ENCODE data around the gene GAK. TPM values are rescaled to one million over a fixed set of nuclear protein-coding genes. Genes with fewer than 3 reads are reported as not detected.

The GAK gene
- total RNA-seq, 1 experiment from 2014 or later, result 86.6 TPM

DNA sequence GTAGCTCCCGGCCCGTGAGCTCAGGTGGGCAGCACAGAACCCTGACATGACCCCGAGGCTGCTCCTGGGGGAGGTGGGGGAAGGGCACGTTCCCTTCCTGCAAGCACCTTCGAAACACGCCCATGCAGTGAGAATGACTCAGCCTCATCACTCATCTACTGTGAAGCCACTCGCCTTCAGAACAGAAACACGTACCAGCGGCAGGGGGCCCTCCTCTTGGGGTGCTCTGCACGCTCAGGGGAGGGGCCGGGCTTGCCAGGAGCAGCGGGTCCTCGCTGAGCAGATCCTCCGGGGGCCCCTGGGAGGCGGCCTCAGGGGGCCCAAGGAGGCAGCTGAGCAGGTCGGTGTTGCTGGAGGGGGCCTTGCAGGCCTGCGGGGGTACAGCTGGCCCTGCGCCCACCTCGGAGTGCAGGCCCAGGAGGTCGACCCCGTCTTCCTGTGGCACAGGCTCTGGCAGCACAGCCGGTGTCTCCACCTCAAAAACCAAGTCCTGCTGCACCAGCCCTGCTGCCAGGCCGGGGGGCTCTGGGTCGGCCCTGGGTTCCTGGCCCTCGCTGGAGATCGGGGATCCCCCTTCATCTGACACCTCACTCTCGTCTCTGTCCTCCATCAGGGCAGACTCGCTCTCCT lies 65.2 kb downstream of the GAK start:
- no peak for ATAC-seq
- in situ Hi-C loops (cut with HindIII; ENCODE audit: low pct_unique_long_range_greater_than_20kb, low sequenced_read_pairs) (no loop called here), intact Hi-C loops (cut with micrococcal nuclease; ENCODE audit: unreplicated experiment) (no loop called here)
- no peaks in the 10 kb centered on the region for H3K4me1 ChIP-seq (ENCODE audit: control insufficient read depth, insufficient read depth, low read length)
- H3K4me3 ChIP-seq (ENCODE audit: low read depth in 2 of 2, low read length in 2 of 2), result no peak overlapping the region
- no TSS peak for BruUV-seq (replicated peaks)
- no peak for DNase-seq (ENCODE audit: low read depth, low spot score)
- H3K9me3 ChIP-seq (ENCODE audit: control insufficient read depth, insufficient read depth, low read depth, low read length), result no peaks in the 10 kb centered on the region
- TF ChIP-seq, protein P1, sequence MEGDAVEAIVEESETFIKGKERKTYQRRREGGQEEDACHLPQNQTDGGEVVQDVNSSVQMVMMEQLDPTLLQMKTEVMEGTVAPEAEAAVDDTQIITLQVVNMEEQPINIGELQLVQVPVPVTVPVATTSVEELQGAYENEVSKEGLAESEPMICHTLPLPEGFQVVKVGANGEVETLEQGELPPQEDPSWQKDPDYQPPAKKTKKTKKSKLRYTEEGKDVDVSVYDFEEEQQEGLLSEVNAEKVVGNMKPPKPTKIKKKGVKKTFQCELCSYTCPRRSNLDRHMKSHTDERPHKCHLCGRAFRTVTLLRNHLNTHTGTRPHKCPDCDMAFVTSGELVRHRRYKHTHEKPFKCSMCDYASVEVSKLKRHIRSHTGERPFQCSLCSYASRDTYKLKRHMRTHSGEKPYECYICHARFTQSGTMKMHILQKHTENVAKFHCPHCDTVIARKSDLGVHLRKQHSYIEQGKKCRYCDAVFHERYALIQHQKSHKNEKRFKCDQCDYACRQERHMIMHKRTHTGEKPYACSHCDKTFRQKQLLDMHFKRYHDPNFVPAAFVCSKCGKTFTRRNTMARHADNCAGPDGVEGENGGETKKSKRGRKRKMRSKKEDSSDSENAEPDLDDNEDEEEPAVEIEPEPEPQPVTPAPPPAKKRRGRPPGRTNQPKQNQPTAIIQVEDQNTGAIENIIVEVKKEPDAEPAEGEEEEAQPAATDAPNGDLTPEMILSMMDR (IDR thresholded peaks at IDR 0.05), result no peak
- TF ChIP-seq TCF7L2 (IDR thresholded peaks at IDR 0.05; ENCODE audit: low read depth, low read length), result no peak
- no peak for TF ChIP-seq POLR2AphosphoS5 (IDR thresholded peaks at IDR 0.05; ENCODE audit: low read depth, low read length)
- TF ChIP-seq, protein P2, sequence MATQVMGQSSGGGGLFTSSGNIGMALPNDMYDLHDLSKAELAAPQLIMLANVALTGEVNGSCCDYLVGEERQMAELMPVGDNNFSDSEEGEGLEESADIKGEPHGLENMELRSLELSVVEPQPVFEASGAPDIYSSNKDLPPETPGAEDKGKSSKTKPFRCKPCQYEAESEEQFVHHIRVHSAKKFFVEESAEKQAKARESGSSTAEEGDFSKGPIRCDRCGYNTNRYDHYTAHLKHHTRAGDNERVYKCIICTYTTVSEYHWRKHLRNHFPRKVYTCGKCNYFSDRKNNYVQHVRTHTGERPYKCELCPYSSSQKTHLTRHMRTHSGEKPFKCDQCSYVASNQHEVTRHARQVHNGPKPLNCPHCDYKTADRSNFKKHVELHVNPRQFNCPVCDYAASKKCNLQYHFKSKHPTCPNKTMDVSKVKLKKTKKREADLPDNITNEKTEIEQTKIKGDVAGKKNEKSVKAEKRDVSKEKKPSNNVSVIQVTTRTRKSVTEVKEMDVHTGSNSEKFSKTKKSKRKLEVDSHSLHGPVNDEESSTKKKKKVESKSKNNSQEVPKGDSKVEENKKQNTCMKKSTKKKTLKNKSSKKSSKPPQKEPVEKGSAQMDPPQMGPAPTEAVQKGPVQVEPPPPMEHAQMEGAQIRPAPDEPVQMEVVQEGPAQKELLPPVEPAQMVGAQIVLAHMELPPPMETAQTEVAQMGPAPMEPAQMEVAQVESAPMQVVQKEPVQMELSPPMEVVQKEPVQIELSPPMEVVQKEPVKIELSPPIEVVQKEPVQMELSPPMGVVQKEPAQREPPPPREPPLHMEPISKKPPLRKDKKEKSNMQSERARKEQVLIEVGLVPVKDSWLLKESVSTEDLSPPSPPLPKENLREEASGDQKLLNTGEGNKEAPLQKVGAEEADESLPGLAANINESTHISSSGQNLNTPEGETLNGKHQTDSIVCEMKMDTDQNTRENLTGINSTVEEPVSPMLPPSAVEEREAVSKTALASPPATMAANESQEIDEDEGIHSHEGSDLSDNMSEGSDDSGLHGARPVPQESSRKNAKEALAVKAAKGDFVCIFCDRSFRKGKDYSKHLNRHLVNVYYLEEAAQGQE (IDR thresholded peaks at IDR 0.05; ENCODE audit: insufficient read depth in 1 of 2, low read depth in 2 of 2, low read length in 1 of 2), result no peak
- TF ChIP-seq SIN3A (IDR thresholded peaks at IDR 0.05; ENCODE audit: borderline replicate concordance, insufficient read depth, low read depth, low read length), result no peak
- H3K27ac ChIP-seq (ENCODE audit: low read length), result no peak overlapping the region
- no peaks in the 10 kb centered on the region for H3K27me3 ChIP-seq (ENCODE audit: control insufficient read depth, insufficient read depth, low read length)
- ChIA-PET POLR2A (no interaction called here), CTCF (no interaction called here)
- H3K36me3 ChIP-seq (ENCODE audit: control insufficient read depth, insufficient read depth, low read length), result no peaks in the 10 kb centered on the region

DNA sequence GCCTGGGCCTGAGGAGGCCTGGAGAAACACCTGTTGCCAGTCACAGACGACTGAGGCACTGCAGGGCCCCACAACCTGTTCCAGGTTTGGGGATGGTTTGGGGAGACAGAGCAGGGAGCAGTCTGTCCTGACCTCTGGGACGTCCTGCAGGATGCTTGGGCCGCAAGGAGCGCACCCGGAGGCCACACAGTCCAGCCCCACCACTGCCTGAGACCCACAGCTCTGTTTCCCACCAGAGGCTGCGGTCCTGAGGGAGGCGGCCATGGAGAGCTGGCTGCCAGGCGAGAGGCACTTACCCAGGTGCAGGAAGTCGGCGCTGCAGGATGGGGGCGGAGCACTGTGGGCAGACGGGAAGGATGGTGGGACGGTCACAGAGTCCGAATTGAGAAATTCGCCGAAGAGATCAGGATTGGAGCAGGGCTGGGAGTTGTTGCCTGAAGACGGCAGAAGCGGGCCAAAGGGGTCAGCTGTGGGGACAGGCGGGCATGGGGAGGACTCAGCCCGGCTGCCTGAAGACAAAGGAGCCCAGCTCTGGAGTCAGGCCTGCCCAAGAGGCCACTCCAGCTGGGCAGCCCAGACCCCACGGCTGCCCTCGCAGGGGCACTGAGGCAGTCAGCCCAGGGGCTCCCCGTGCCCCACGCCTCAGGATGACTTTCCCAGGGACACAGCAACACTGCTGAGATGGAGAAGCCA lies 65.9 kb downstream of the GAK start:
- CTCF ChIA-PET, result no interaction called here
- BruUV-seq (replicated peaks), result no TSS peak
- TF ChIP-seq, protein P2 (IDR thresholded peaks at IDR 0.05; ENCODE audit: insufficient read depth in 1 of 2, low read depth in 2 of 2, low read length in 1 of 2), result no peak
- TF ChIP-seq, protein P1 (IDR thresholded peaks at IDR 0.05), result no peak
- no peak for TF ChIP-seq TCF7L2 (IDR thresholded peaks at IDR 0.05; ENCODE audit: low read depth, low read length)
- TF ChIP-seq POLR2AphosphoS5 (IDR thresholded peaks at IDR 0.05; ENCODE audit: low read depth, low read length), result no peak

More for the DNA sequence above, 65.9 kb downstream of the GAK start:
- DNase-seq (ENCODE audit: low read depth, low spot score), result no peak
- H3K4me3 ChIP-seq (ENCODE audit: low read depth in 2 of 2, low read length in 2 of 2), result no peak overlapping the region
- POLR2A ChIA-PET, result no interaction called here
- in situ Hi-C loops (cut with HindIII; ENCODE audit: low pct_unique_long_range_greater_than_20kb, low sequenced_read_pairs) (no loop called here), intact Hi-C loops (cut with micrococcal nuclease; ENCODE audit: unreplicated experiment) (no loop called here)
- 0 out of 2 replicates have a peak, but pooled peaks have one; percentile 18 for ATAC-seq
- no peaks in the 10 kb centered on the region for H3K36me3 ChIP-seq (ENCODE audit: control insufficient read depth, insufficient read depth, low read length)
- H3K9me3 ChIP-seq (ENCODE audit: control insufficient read depth, insufficient read depth, low read depth, low read length), result no peaks in the 10 kb centered on the region
- H3K27ac ChIP-seq (ENCODE audit: low read length), result no peak overlapping the region
- no peaks in the 10 kb centered on the region for H3K27me3 ChIP-seq (ENCODE audit: control insufficient read depth, insufficient read depth, low read length)
- no peaks in the 10 kb centered on the region for H3K4me1 ChIP-seq (ENCODE audit: control insufficient read depth, insufficient read depth, low read length)

Data from Panc1 (cell line).